ENCODE data around the gene EFCAB14. TPM values are rescaled to one million over a fixed set of nuclear protein-coding genes. Genes with fewer than 3 reads are reported as not detected.

Gene EFCAB14
- total RNA-seq, 1 donor from 2014 or later = 32.4 TPM

GRCh38 chr1:46719689-46720088 is 775 bp upstream of the EFCAB14 start:
- no peaks in the 10 kb centered on the region for H3K27me3 ChIP-seq (ENCODE audit: control insufficient read depth, insufficient read depth, low read length)
- FAIRE-seq (peak; percentile 52), DNase-seq (ENCODE audit: low read depth) (peak; percentile 78)
- peaks cover 3% of the 10 kb centered on the region for H3K36me3 ChIP-seq (ENCODE audit: control insufficient read depth, insufficient read depth, low read length)
- TF ChIP-seq, protein P1, sequence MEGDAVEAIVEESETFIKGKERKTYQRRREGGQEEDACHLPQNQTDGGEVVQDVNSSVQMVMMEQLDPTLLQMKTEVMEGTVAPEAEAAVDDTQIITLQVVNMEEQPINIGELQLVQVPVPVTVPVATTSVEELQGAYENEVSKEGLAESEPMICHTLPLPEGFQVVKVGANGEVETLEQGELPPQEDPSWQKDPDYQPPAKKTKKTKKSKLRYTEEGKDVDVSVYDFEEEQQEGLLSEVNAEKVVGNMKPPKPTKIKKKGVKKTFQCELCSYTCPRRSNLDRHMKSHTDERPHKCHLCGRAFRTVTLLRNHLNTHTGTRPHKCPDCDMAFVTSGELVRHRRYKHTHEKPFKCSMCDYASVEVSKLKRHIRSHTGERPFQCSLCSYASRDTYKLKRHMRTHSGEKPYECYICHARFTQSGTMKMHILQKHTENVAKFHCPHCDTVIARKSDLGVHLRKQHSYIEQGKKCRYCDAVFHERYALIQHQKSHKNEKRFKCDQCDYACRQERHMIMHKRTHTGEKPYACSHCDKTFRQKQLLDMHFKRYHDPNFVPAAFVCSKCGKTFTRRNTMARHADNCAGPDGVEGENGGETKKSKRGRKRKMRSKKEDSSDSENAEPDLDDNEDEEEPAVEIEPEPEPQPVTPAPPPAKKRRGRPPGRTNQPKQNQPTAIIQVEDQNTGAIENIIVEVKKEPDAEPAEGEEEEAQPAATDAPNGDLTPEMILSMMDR (IDR thresholded peaks at IDR 0.05; ENCODE audit: insufficient read depth, low read length, severe bottlenecking) = no peak
- H3K4me3 ChIP-seq (ENCODE audit: low read depth, low read length) = peak overlapping the region; percentile 90

- Histone ChIP-seq H3K36me3 (ENCODE audit: control insufficient read depth, insufficient read depth, low read length) (peaks cover 5% of the 10 kb centered on the region), H3K4me3 (ENCODE audit: low read depth, low read length) (peak overlapping the region; percentile 90), H3K27me3 (ENCODE audit: control insufficient read depth, insufficient read depth, low read length) (no peaks in the 10 kb centered on the region)
- DNase-seq (ENCODE audit: low read depth) (no peak), FAIRE-seq (no peak)
- TF ChIP-seq, protein P1 (IDR thresholded peaks at IDR 0.05; ENCODE audit: insufficient read depth, low read length, severe bottlenecking) = no peak
Observed at GRCh38 chr1:46718340-46718726, 581 bp downstream of the EFCAB14 start.

GRCh38 chr1:46717654-46718053 is 1.3 kb downstream of the EFCAB14 start:
- no peak for FAIRE-seq
- peak overlapping the region; percentile 90 for H3K4me3 ChIP-seq (ENCODE audit: low read depth, low read length)

DNA sequence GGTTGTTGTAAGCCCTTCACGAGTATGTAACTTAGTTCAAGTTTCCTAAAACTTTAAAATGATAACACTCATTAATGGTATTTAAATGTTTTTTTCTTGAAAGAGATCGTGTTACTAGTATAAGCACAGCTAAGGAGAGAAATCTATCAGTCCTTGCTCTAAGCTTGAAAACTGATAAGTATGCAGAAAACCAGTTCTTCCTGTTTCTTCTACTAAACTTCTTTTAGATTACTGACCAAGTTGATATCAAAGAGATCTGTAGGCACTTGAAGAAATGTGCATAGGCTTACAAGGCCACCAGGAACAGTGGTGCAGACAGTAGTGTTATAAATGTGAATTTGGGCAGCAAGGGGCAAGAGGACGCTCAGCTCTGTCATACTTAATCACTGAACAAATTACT is 3.9 kb downstream of the EFCAB14 start:
- Histone ChIP-seq H3K27me3 (ENCODE audit: control insufficient read depth, insufficient read depth, low read length) (no peaks in the 10 kb centered on the region), H3K4me3 (ENCODE audit: low read depth, low read length) (no peak overlapping the region), H3K36me3 (ENCODE audit: control insufficient read depth, insufficient read depth, low read length) (peaks cover 9% of the 10 kb centered on the region)
- TF ChIP-seq, protein P1 (IDR thresholded peaks at IDR 0.05; ENCODE audit: insufficient read depth, low read length, severe bottlenecking) = no peak
- FAIRE-seq (no peak), DNase-seq (ENCODE audit: low read depth) (peak; percentile 22)

More at GRCh38 chr1:46717654-46718053, 1.3 kb downstream of the EFCAB14 start:
- TF ChIP-seq, protein P1 (IDR thresholded peaks at IDR 0.05; ENCODE audit: insufficient read depth, low read length, severe bottlenecking) = no peak
- Histone ChIP-seq H3K36me3 (ENCODE audit: control insufficient read depth, insufficient read depth, low read length) (peaks cover 8% of the 10 kb centered on the region), H3K27me3 (ENCODE audit: control insufficient read depth, insufficient read depth, low read length) (no peaks in the 10 kb centered on the region)
- DNase-seq (ENCODE audit: low read depth) = no peak

DNA sequence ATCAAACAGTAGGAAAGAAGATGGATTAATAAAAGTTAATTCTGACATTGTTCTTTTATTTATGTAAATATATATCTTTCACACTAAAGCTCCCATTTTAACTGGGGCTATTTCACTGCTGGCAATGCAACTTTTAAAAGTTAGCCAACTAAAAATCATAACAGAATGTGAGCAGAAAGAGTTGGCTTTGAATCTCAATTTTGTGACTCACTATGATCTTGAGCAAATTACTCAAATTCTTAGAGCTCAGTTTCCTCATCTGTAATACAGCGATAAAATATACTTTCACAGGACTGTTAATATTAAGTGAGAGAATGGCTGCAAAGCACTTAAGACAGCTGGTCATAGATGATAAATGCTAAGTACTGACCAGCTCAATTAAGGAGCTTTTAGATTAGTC is 10.8 kb downstream of the EFCAB14 start:
- peaks cover 8% of the 10 kb centered on the region for H3K36me3 ChIP-seq (ENCODE audit: control insufficient read depth, insufficient read depth, low read length)
- H3K27me3 ChIP-seq (ENCODE audit: control insufficient read depth, insufficient read depth, low read length) = no peaks in the 10 kb centered on the region
- FAIRE-seq (no peak), DNase-seq (ENCODE audit: low read depth) (no peak)
- TF ChIP-seq, protein P1 (IDR thresholded peaks at IDR 0.05; ENCODE audit: insufficient read depth, low read length, severe bottlenecking) = no peak
- no peak overlapping the region for H3K4me3 ChIP-seq (ENCODE audit: low read depth, low read length)

- FAIRE-seq (no peak), DNase-seq (ENCODE audit: low read depth) (peak; percentile 69)
- H3K27me3 ChIP-seq (ENCODE audit: control insufficient read depth, insufficient read depth, low read length) = no peaks in the 10 kb centered on the region
- peaks cover 11% of the 10 kb centered on the region for H3K36me3 ChIP-seq (ENCODE audit: control insufficient read depth, insufficient read depth, low read length)
- H3K4me3 ChIP-seq (ENCODE audit: low read depth, low read length) = no peak overlapping the region
- TF ChIP-seq, protein P1 (IDR thresholded peaks at IDR 0.05; ENCODE audit: insufficient read depth, low read length, severe bottlenecking) = no peak
Observed at GRCh38 chr1:46705408-46705807, 13.5 kb downstream of the EFCAB14 start.

Measured in bronchial epithelial cell (primary cell).